GM12878 (cell line): ENCODE data around the gene PCSK6. TPM values are rescaled to one million over a fixed set of nuclear protein-coding genes. Genes with fewer than 3 reads are reported as not detected.
A peak's percentile ranks its signal among the peaks of the same experiment; 100 is the strongest.

Source experiments
- ATAC-seq: fragments of 200-7000 bp; cut with Tn5 transposase; 3 replicates; pipeline ENCODE4 v1.9.1; 2020; ENCODE audit warnings: mild to moderate bottlenecking, moderate library complexity
- BruUV-seq: library from RNA; stranded (reverse); fragments of 400-500 nt; replicated peaks from 2 replicates; lab custom pipeline; 2021; lab: Mats Ljungman, UMichigan
- CTCF ChIA-PET: fragments of 300-600 bp; sonication (Branson Sonifier 250); formaldehyde crosslinking; extraction: SDS; loops from one replicate; lab custom pipeline; 2021; ENCODE audit warnings: inconsistent platforms; lab: Yijun Ruan, JAX
- POLR2A ChIA-PET: fragments of 350-600 bp; formaldehyde crosslinking; extraction: SDS; loops from one replicate; lab custom pipeline; 2021; ENCODE audit warnings: inconsistent platforms; lab: Charles Lee
- RAD21 ChIA-PET: fragments of 300-600 bp; sonication (Branson Sonifier 250); formaldehyde crosslinking; loops from one replicate; lab custom pipeline; 2023; ENCODE audit warnings: antibody characterized with exemption; ENCODE audit not compliant: unreplicated experiment; lab: Charles Lee
- SMC1A ChIA-PET: fragments of 300-600 bp; sonication (Branson Sonifier 250); formaldehyde crosslinking; loops from one replicate; lab custom pipeline; 2023; ENCODE audit not compliant: unreplicated experiment, uncharacterized antibody; lab: Charles Lee
- DNase-seq: peaks from one replicate; pipeline ENCODE4 v3.0.0-alpha.2; 2011; ENCODE audit warnings: low read depth, low spot score
- FAIRE-seq: peaks from 3 replicates; lab custom pipeline; 2011; peaks lifted over from hg19 to GRCh38; lab: Jason Lieb, UNC
- H2AFZ ChIP-seq: 2 replicates; pipeline ENCODE4 v1.6.0; 2011; ENCODE audit warnings: low read depth, low read length, control low read depth; ENCODE audit not compliant: control insufficient read depth
- H3K27ac ChIP-seq: 2 replicates; pipeline ENCODE4 v1.5.1; 2011; ENCODE audit warnings: control low read depth; ENCODE audit not compliant: control insufficient read depth, insufficient read depth
- H3K27me3 ChIP-seq, 2 experiments: replicated peaks in 1 of 2; 2 replicates each; pipeline versions ENCODE4 v1.6.0 to v1.6.1; 2011; ENCODE audit warnings: low read length in 1 of 2; ENCODE audit not compliant: control insufficient read depth in 2 of 2, insufficient read depth in 2 of 2
- H3K36me3 ChIP-seq, 2 experiments: 2 replicates each; pipeline ENCODE4 v1.5.1; 2011; ENCODE audit warnings: low read length in 1 of 2; ENCODE audit not compliant: control insufficient read depth in 2 of 2, insufficient read depth in 2 of 2
- H3K4me1 ChIP-seq: 2 replicates; pipeline ENCODE4 v1.6.1; 2011; ENCODE audit warnings: mild to moderate bottlenecking, low read length, moderate library complexity, mixed read lengths; ENCODE audit not compliant: control insufficient read depth, insufficient read depth
- H3K4me2 ChIP-seq: 2 replicates; pipeline ENCODE4 v1.6.0; 2011; ENCODE audit warnings: control low read depth; ENCODE audit not compliant: control insufficient read depth, insufficient read depth
- H3K4me3 ChIP-seq: fragments of 200-600 bp; sonication (generic); 2 replicates; pipeline ENCODE4 v1.5.1; 2016
- H3K79me2 ChIP-seq: 2 replicates; pipeline ENCODE4 v1.6.0; 2011; ENCODE audit warnings: low read length; ENCODE audit not compliant: control insufficient read depth, insufficient read depth
- H3K9ac ChIP-seq: 2 replicates; pipeline ENCODE4 v1.8.0; 2011; ENCODE audit warnings: low read length, control low read depth, mixed read lengths; ENCODE audit not compliant: control insufficient read depth, insufficient read depth
- H3K9me3 ChIP-seq: replicated peaks from 3 replicates; pipeline ENCODE4 v1.5.1; 2011; ENCODE audit warnings: mild to moderate bottlenecking, low read length; ENCODE audit not compliant: control insufficient read depth, insufficient read depth
- H4K20me1 ChIP-seq: 2 replicates; pipeline ENCODE4 v1.6.0; 2011; ENCODE audit not compliant: control insufficient read depth, insufficient read depth
- NFYB ChIP-seq: IDR thresholded peaks from 2 replicates; pipeline ENCODE4 v1.6.1; 2011; ENCODE audit warnings: low read depth, mild to moderate bottlenecking, low read length, improper control_type of control experiment, moderate library complexity; ENCODE audit not compliant: insufficient read depth
- POLR2AphosphoS5 ChIP-seq: IDR thresholded peaks from 2 replicates; pipeline ENCODE4 v1.6.1; 2011; ENCODE audit warnings: mild to moderate bottlenecking, low read length, inconsistent platforms
- SRF ChIP-seq, 2 experiments: IDR thresholded peaks; 2 replicates each; pipeline ENCODE4 v1.6.1; 2011; ENCODE audit warnings: low read depth in 2 of 2, low read length in 2 of 2, mild to moderate bottlenecking in 1 of 2, moderate library complexity in 1 of 2
- STAT3 ChIP-seq: IDR thresholded peaks from 2 replicates; pipeline ENCODE4 v1.6.1; 2011; ENCODE audit warnings: low read depth, low read length, improper control_type of control experiment
- WGBS: methylation state at CpG from one replicate; pipeline ENCODE4 v1.1.6; 2016; ENCODE audit warnings: low lambda C conversion rate; ENCODE audit not compliant: insufficient replicate concordance, insufficient coverage; ENCODE audit errors: missing lambda C conversion rate; 5-methylcytosine and 5-hydroxymethylcytosine counted together
- in situ Hi-C: fragments of 300-500 bp; cut with MboI; formaldehyde crosslinking; loops from 9 replicates; pipeline ENCODE4 v1.14.3; 2018; ENCODE audit warnings: mixed read lengths
- intact Hi-C: fragments of 100-400 bp; cut with micrococcal nuclease; formaldehyde crosslinking; loops from one replicate; pipeline ENCODE4 v1.14.2; 2022; ENCODE audit not compliant: unreplicated experiment
- polyA plus RNA-seq, 11 experiments: library from polyadenylated mRNA; depleted of rRNA in 4 of 11; unstranded in 6 of 11; stranded (reverse) in 5 of 11; fragments of >200 nt; fragmentation: Nextera tagmentation in 4 of 11; fragmentation: Illumina TruSeq in 1 of 11; extraction: Ambion mirVana in 4 of 11; extraction: Trizol in 1 of 11; gene quantifications; 1 replicate in 1 of 11; 2 replicates in 10 of 11; pipeline versions ENCODE4 v1.2.1 to v1.2.3, GENCODE V29; 2011 to 2016; ENCODE audit warnings: inconsistent platforms in 2 of 11, missing spikeins in 2 of 11, low read depth in 1 of 11
- total RNA-seq, 4 experiments: library from RNA; depleted of rRNA in 3 of 4; stranded (reverse); fragments of >200 nt in 3 of 4; fragmentation: Illumina TruSeq in 1 of 4; extraction: Trizol in 1 of 4; gene quantifications; 2 replicates each; pipeline versions ENCODE4 v1.2.1 to v1.2.3, GENCODE V29; 2013 to 2021
- TF ChIP-seq, protein P1 (sequence below): fragments of 150-350 bp; IDR thresholded peaks from 2 replicates; pipeline ENCODE4 v1.6.1; 2014; ENCODE audit warnings: mild to moderate bottlenecking, low read depth, low read length

PCSK6 gene
- total and polyA plus RNA-seq, 10 of the 15 experiments (the other 5 are each of a cell fraction or from before 2014, with no cell fraction given) = 0.19 to 0.67 (median 0.25) TPM; not detected in 4

DNA sequence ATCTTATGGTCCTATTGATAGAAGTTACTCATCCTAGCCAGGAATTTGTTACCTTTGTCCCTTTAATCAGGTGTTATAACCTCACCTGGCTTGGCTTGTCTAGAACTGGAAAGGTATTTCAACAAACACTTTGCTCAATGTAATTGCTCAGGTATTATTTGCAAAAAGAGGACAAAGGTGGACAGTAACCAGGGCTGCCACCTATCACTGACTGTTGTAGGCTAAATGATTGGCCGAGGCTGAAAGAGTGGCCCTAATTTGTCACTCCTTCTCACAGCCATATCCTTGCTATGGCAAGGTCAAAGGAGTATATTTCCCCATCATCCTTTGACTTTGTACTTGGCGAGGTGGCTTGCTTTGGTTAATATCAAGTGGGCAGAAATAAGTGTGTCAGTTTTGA is 209.5 kb downstream of the PCSK6 start:
- no peak for ATAC-seq

More for the DNA sequence above, 209.5 kb downstream of the PCSK6 start:
- WGBS = 83% methylated on average over 2 of the region's 2 CpGs
- in situ Hi-C loops (no loop called here), intact Hi-C loops (no loop called here)
- no peak for TF ChIP-seq SRF (IDR thresholded peaks at IDR 0.05; ENCODE audit: low read depth in 2 of 2, low read length in 2 of 2)
- no peak for TF ChIP-seq NFYB
- peak; percentile 46; the same call in 1 of the 2 replicates for TF ChIP-seq POLR2AphosphoS5
- TF ChIP-seq, protein P1, sequence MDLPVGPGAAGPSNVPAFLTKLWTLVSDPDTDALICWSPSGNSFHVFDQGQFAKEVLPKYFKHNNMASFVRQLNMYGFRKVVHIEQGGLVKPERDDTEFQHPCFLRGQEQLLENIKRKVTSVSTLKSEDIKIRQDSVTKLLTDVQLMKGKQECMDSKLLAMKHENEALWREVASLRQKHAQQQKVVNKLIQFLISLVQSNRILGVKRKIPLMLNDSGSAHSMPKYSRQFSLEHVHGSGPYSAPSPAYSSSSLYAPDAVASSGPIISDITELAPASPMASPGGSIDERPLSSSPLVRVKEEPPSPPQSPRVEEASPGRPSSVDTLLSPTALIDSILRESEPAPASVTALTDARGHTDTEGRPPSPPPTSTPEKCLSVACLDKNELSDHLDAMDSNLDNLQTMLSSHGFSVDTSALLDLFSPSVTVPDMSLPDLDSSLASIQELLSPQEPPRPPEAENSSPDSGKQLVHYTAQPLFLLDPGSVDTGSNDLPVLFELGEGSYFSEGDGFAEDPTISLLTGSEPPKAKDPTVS = no peak
- no peak for TF ChIP-seq STAT3
- H3K9me3 ChIP-seq = no peaks in the 10 kb centered on the region
- SMC1A ChIA-PET = no interaction called here
- peaks cover 12 to 26% of the 10 kb centered on the region in 2 experiments; a peak in 3 of 4 replicates for H3K36me3 ChIP-seq
- POLR2A ChIA-PET = no interaction called here
- H3K4me1 ChIP-seq = peaks cover 6% of the 10 kb centered on the region
- H3K27me3 ChIP-seq = no peaks in the 10 kb centered on the region
- RAD21 ChIA-PET = no interaction called here
- H3K27ac ChIP-seq = no peak overlapping the region
- CTCF ChIA-PET = interaction anchor here (0.9 to 3.3 kb wide), 3 partner anchors 9 to 14 kb away, joined by 3 to 33 read pairs (median 4); no protein-coding TSS in a partner anchor
- H3K4me3 ChIP-seq = no peak overlapping the region
- no peak overlapping the region for H3K9ac ChIP-seq
- FAIRE-seq = no peak
- BruUV-seq = no TSS peak
- no peak overlapping the region for H2AFZ ChIP-seq
- peaks cover 21% of the 10 kb centered on the region for H3K79me2 ChIP-seq
- no peak overlapping the region for H3K4me2 ChIP-seq
- DNase-seq = no peak
- H4K20me1 ChIP-seq = no peaks in the 10 kb centered on the region
